Stimulated activated CD4-positive, alpha-beta T cell treated with anti-CD3 and anti-CD28 coated beads, Interleukin-4, amount 100 ng/mL, for 4 hours (primary cell): ENCODE data around the gene PRKCA.
"Not testable (repeated sequence)": the region's sequence is repeated elsewhere in the genome, so short reads cannot be mapped to it uniquely, and the experiment has no call there.

Experiments
- DNase-seq, 2 experiments: peaks; one replicate each; pipeline ENCODE4 v3.0.0-alpha.2; 2020

Gene PRKCA

DNA sequence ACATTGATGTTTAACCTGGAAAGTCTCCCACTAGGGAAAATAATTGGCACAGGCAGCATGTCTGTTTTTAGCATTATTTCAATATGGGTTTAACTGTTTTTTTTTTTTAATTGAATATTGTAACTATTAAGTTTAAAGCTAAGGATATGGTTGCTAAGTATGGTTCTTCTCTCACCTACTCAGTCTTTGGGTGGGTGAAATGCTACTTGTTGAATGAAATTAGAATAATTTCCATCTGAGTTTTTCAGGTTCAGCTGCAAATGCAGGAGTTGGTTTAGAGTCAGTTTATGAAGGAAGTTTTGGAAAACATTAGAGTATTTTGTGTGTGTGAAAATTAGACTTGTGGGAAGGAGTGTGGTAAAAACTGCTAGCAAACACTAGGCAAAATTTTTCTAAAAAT, 93.5 kb downstream of the PRKCA start:
- no peak for DNase-seq

DNA sequence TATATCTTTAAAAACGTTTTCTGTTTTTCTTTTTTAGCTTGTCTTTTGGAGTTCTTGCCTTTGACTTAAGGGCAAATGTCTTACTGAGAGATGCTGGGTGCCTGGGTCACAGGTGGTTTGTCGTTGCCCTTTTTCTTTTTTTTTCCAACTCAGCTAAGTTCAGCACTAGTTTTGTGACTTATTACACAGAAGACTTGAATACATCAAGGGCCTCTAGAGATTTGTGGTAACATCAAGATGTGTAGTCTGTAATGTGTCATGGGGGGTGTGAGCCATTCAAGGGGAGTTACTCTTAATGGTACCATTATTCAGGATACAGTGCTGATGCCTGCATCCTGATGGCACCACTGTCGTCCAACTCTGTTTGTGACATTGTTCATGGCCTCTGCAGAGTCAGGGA, 95.1 kb downstream of the PRKCA start:
- no peak for DNase-seq

GRCh38 chr17:66398059-66398458, 95.6 kb downstream of the PRKCA start:
- no peak for DNase-seq

DNA sequence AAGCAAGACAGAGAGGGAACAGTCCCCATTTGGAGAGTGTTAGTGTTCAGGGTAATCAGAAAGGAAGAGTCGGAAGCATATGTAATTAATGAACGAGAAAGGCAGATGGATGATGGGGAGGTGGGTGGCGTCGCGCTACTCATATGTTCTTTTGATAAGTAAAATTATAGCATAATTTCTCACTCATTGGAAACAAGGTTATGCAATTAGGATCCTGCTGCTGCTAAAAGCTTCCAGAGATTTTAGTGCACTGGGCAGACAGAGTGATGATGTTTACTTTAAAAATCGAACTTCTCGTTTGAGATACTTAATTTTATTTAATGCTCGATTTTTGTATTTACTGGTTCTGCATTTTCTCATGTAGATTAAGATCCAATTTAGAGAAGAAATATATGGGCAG, 96.2 kb downstream of the PRKCA start:
- no peak for DNase-seq

GRCh38 chr17:66399441-66399840, 97.0 kb downstream of the PRKCA start:
- no peak for DNase-seq

- DNase-seq = not testable (repeated sequence)
Observed at GRCh38 chr17:66400041-66400688, 97.8 kb downstream of the PRKCA start.

DNA sequence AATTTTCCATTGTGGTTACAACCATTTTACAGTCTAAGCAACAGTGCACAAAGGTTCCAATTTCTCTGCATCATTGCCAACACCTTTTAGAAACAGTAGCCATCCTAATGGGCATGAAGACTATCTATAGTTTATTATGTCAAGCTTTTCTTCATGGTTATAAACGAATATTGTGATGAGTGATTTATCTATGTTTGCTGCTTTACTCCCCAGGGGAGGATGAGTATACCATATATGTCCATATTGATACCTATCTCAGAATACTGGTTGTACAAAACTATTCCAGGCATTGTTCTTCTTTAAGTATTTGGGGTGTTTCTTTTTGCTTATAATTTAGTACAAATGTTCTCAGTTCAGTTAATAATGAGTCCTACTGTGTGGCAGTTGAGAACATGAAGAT, 98.3 kb downstream of the PRKCA start:
- no peak for DNase-seq

GRCh38 chr17:66401364-66401763, 99.0 kb downstream of the PRKCA start:
- no peak for DNase-seq

DNA sequence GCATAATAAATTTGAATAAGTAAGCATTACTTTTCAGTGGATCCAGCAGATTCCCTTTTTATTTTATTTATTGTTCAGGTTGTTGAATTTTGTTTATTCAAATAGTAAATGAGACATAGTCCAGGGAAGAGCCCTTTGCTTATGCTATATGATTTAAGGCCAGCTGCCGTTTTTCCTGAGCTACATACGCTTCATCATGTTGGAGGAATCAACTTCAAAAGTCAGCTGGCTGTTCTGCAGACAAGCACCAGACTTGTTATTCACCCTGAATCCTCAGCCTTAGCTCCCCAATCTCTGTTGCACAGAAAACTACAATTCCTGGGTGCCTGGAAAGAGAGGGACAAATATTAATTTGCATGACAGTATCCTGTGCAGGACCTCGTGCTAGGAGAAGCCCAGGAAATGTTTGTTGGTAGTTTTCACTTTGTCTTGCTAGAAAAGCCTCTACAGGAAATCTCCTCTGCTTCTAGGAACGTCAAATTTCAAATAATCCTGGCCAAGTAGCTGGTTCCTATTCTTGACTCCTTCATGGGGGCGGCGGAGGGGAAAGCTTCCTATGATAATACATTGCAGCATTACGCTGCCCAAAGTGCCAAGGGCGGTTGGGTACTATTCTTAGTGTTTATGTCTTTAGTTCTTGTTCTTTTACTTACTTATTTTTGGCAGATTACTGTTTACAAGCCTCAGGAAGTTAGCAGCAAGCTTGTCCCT, 101.6 kb downstream of the PRKCA start:
- no peak for DNase-seq

DNA sequence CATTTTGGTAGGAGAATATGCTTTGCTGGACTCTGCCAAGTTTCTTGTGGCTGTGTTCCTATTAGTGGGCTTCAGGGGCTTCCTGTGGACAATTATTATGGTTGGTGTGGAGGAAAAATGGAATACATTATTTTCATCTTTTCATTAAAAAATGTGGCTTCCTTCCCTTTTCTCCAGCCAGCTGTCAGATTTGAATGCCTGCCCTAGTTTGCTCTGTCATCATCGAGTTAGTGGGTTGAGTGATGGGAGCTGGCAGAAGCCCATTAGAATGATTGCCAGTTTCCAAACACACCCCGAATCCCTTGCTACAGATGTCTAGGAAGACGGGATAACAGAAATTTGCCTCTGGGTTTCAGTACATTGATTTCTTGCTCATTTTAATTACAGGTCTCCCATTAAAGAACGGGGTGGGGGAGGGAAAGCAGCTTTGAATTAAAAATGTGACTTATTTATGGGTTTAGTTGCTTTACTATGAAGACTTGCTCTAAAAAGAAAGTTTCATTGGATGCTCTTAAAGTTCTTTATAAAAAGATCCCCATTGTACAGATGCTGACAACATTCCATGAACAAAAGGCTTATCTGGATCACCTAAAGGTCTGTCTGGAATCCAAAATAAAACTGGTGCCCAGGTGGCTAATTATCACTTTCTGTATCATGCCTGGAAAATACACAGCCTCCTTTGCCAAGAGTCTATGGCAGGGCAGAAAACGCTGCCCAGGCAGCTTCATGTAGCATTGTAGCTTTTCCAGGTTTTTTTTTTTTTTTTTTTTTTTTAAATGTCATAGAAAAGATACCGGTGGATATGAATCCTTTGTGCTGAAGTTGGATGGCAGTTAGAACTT, 103.6 kb downstream of the PRKCA start:
- no peak for DNase-seq

DNA sequence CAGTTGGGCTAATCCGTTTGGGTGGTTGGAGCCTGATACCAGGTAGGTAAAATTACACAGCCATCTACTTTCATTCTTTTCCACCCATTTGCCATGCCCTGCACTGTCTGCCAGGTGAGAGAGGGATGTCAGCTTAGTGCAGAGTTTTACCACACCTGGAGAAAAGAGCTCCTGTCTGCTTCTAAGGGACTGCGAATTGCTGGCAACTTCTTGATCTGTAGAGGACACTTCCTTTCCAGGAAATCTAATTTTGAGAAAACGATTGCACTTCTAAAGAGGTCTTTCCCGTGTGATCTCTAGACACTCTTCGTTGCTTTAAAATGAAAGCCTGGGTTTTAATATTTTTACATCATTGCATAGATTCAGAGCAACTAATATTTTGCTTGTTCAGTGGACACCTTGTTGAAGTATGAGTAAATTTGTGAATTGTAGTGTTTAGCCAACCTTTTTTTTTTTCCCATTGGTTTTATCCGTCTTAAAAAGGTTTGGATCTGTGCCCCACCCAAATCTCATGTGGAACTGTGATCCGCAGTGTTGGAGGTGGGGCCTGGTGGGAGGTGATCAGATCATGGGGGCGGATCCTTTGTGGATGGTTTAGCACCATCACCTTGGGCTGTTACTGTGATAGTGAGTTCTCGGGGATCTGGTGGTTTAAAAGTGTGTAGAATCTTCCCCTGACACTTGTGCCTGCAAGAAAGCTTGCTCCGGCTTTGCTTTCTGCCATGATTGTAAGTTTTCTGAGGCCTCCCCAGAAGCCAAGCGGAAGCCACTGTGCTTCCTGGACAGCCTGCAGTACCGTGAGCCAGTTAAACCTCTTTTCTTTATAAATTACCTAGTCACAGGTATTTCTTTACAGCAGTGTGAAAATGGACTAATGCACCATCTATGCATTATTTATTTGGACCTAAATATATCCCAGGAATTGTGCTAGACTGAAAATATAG, 104.6 kb downstream of the PRKCA start:
- DNase-seq = no peak

- DNase-seq = no peak
Observed at GRCh38 chr17:66407864-66408263, 105.5 kb downstream of the PRKCA start.

DNA sequence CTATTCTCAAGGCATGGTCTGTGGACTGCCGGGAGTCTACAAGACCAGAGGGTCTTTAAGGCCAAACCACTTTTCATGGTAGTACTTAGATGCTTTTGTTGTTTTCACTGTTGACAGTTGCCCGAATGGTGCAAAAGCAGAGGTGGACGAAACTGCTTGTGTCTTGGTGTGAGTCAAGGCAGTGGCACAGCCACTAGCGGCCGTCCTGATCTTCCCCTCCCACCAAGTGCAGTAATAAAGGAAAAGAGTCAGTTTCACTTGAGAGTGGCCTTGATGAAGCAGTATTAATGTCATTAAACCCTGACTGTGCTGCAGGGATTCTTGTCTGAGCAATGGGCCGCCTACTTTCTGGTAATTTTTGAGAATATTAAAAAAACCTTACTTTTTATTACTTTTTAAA, 109.1 kb downstream of the PRKCA start:
- DNase-seq = no peak

- no peak for DNase-seq
Observed at GRCh38 chr17:66412857-66413558, 110.6 kb downstream of the PRKCA start.

DNA sequence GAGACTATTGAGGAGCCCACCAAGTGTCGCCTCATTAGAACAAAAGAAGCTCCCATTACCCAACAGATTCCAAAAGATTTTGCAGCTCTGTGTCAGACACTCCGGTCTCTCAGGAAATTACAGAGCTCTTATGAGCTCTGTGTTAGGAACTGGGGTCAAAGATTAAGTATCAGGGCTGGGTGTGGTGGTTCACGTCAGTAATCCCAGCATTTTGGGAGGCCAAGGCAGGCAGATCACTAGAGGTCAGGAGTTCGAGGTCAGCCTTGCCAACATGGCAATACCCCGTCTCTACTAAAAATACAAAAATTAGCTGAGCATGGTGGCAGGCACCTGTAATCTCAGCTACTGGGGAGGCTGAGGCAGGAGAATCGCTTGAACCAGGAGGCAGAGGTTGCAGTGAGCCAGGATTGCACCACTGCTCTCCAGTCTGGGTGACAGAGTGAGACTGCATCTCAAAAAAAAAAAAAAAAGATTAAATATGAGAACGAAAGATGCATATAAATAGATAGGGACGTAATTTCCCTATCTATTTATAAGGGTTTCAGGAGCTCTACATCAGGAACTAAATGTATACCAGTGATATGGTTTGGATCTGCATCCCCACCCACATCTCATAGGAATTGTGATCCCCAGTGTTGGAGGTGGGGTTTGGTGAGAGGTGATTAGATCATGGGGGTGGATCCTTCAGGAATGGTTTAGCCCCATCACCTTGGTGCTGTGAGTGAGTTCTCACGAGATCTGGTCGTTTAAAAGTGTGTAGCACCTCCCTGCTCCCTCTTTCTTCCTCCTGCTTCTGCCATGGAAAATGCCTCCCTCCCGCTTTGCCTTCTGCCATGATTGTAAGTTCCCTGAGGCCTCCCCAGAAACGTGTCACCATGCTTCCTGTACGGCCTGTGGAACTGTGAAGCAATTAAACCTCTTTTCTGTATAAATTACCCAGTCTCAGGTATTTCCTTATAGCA, 111.4 kb downstream of the PRKCA start:
- DNase-seq = no peak

GRCh38 chr17:66414561-66415175, 112.3 kb downstream of the PRKCA start:
- DNase-seq = no peak

- no peak for DNase-seq
Observed at GRCh38 chr17:66415366-66416206, 113.2 kb downstream of the PRKCA start.

DNA sequence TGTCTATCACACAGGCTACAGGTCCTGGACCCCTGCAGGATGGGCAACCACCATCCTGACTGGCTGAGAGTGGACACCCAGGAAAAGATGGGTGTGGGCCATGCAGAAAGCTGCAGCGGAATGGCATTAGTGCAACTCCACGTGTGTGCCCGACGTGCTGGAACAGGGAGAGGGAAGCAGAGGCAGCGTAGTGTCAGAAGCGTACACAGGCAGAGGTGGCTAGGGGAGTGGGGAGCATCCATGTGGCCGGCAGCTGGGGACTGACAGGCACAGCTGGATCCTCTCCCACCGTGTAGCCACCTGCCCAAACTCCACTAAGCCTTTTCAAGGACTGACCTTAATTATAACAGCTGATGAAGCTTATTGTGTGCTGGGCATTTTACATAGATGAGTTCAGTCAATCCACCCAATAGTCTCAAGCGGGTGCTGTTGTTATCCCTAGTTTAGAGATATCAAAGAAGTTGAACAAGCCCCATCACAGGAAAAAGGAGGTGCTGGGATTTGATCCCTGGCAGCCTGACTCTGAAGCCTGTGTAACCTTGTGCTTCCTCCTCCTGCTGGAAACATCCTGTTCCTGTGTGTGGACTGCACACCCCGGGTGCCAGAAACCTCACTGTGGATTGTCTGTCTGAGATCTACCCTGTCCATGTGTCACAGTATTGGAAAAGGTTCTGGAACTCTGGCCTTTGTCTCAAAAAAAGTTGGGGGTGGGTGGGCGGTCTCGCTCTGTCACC, 114.0 kb downstream of the PRKCA start:
- no peak for DNase-seq

DNA sequence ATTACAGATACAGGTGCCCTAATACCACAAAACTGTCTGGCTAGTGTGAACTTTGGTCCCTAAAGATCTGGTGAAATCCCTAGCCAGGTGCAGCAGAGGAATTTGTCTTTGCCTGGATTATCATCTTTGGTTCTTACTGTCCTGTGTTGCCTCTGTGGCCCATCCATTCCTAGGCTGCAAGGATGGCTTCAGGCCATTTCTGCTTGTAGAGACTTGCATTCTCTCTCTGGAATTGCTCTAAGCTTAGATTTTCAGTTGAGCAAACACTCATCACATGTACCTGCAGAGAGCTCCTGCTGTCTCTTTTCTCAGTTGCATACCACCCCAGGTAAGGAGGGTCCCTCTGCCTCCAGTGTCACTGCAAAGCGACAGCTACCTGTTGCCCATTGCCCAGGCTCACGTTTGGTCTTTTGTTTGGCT, 114.9 kb downstream of the PRKCA start:
- no peak for DNase-seq
